ENCODE measurements around the gene SLC26A11. TPM values are rescaled to one million over a fixed set of nuclear protein-coding genes. Genes with fewer than 3 reads are reported as not detected.
A peak's percentile ranks its signal among the peaks of the same experiment; 100 is the strongest.

The SLC26A11 gene
- total RNA-seq, 1 donor from 2014 or later: 23.6 TPM

DNA sequence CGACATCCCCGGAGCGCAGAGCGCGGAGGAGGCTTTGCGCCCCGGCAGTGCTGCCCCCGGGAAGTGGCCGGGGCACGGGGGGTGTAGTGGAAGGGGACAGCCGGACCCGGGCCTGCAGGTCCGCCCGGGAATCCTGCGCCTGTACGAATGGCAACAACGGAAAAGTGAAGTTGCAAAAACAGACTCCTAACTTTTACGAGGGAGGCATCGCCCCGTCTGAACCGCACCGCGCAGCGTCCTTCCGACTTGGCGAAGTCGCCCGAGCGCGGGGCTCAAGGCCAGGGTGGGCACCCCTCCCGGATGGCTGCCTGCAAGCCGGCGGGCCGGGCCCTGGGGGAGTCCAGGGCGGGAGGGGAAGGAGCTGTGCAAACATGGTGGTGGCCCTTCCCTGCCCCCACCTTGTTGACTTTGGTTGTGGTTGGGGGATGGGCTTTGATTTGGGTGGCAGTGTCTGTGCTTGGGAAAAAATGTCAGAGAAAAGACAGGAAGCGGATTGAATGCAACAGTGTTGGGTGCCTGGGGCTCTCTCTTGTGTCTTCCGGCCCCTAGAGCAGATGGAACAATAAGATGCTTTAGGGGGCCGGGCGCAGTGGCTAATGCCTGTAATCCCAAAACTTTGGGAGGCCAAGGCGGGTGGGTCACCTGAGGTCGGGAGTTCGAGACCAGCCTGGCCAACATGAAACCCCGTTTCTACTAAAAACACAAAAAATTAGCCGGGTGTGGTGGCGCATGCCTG is 41.1 kb downstream of the SLC26A11 start:
- Mint-ChIP-seq H3K36me3 (peaks cover 4% of the 10 kb centered on the region), H3K4me1 (ENCODE audit: unreplicated experiment) (peaks cover 11% of the 10 kb centered on the region), H3K4me3 (peak overlapping the region; percentile 95), H3K27ac (peak overlapping the region; percentile 94), H3K9me3 (no peaks in the 10 kb centered on the region), H3K27me3 (no peaks in the 10 kb centered on the region)
- DNase-seq (ENCODE audit: extremely low spot score, unreplicated experiment): no peak
- TF ChIP-seq, protein P1, sequence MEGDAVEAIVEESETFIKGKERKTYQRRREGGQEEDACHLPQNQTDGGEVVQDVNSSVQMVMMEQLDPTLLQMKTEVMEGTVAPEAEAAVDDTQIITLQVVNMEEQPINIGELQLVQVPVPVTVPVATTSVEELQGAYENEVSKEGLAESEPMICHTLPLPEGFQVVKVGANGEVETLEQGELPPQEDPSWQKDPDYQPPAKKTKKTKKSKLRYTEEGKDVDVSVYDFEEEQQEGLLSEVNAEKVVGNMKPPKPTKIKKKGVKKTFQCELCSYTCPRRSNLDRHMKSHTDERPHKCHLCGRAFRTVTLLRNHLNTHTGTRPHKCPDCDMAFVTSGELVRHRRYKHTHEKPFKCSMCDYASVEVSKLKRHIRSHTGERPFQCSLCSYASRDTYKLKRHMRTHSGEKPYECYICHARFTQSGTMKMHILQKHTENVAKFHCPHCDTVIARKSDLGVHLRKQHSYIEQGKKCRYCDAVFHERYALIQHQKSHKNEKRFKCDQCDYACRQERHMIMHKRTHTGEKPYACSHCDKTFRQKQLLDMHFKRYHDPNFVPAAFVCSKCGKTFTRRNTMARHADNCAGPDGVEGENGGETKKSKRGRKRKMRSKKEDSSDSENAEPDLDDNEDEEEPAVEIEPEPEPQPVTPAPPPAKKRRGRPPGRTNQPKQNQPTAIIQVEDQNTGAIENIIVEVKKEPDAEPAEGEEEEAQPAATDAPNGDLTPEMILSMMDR (conservative IDR thresholded peaks at IDR 0.05): no peak

DNA sequence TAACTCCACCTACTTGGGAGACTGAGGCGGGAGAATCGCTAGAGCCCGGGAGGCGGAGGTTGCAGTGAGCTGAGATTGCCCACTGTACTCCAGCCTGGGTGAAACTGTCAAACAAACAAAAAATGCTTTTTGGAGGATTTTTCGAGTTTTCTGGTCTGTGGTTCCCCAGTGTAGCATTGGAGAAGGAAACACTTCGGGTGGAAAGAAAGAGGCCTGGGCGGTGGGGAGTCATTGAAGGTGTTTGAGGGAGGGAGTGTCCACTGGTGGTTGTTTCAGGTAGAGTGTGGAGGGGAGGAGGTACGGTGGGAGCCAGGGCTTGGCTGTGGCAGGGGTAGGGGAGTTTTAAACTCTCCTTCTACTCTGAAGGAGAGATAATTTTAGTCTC is 41.7 kb downstream of the SLC26A11 start:
- no peak for DNase-seq (ENCODE audit: extremely low spot score, unreplicated experiment)
- Mint-ChIP-seq H3K9me3 (no peaks in the 10 kb centered on the region), H3K27ac (peak overlapping the region; percentile 94), H3K27me3 (no peaks in the 10 kb centered on the region), H3K4me1 (ENCODE audit: unreplicated experiment) (peaks cover 11% of the 10 kb centered on the region), H3K4me3 (peak overlapping the region; percentile 95), H3K36me3 (peaks cover 4% of the 10 kb centered on the region)
- TF ChIP-seq, protein P1 (conservative IDR thresholded peaks at IDR 0.05): no peak

DNA sequence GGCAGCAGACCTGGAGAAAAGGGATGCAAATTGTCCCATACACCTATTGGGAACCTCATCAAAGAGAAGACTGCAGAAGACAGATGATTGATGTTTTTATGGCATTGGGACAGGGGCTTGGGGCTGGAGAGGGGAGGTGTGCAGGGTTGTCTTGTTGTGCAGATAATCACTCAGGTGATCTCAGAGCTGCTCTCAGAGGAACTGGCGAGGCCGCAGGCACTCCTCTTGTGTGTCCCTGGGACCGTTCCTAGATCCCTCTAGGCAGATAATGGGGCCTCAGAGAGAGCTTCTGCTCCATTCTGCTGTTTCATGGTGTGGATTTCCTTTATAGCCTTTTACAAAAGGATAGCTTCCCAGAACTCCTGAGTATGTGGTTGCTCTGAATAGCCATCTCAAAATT is 42.1 kb downstream of the SLC26A11 start:
- H3K4me3 Mint-ChIP-seq: peak overlapping the region; percentile 95
- H3K27me3 Mint-ChIP-seq: no peaks in the 10 kb centered on the region
- H3K36me3 Mint-ChIP-seq: peaks cover 4% of the 10 kb centered on the region
- DNase-seq (ENCODE audit: extremely low spot score, unreplicated experiment): no peak
- H3K4me1 Mint-ChIP-seq (ENCODE audit: unreplicated experiment): peaks cover 11% of the 10 kb centered on the region
- no peaks in the 10 kb centered on the region for H3K9me3 Mint-ChIP-seq
- H3K27ac Mint-ChIP-seq: peak overlapping the region; percentile 94
- TF ChIP-seq, protein P1 (conservative IDR thresholded peaks at IDR 0.05): no peak

DNA sequence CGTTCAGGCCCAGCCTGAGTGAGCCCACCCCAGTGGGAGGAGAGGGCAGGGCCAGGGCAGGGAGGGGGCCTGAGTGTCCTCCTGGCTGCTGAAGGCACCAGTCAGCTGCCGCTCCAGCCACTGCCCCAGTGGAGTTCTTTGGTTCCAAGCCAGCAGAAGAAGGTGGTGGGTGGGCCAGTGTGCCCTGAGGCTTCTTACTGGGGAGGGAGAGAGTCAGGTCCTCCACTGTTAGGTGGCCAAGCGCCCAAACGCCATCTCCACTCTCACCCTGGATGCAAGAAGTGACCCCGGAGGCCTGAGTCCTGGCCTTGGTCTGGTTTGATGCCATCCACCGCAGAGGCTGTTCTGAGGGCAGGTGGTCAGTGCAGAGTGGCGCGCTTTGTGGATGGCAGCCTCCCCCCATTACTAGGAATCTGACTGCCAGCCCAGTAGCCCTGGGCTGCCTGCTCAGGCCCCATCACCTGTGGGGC is 42.6 kb downstream of the SLC26A11 start:
- H3K36me3 Mint-ChIP-seq: peaks cover 4% of the 10 kb centered on the region
- H3K4me1 Mint-ChIP-seq (ENCODE audit: unreplicated experiment): peaks cover 11% of the 10 kb centered on the region
- TF ChIP-seq, protein P1 (conservative IDR thresholded peaks at IDR 0.05): no peak
- H3K27me3 Mint-ChIP-seq: no peaks in the 10 kb centered on the region
- no peaks in the 10 kb centered on the region for H3K9me3 Mint-ChIP-seq
- no peak for DNase-seq (ENCODE audit: extremely low spot score, unreplicated experiment)
- H3K4me3 Mint-ChIP-seq: no peak overlapping the region
- no peak overlapping the region for H3K27ac Mint-ChIP-seq

DNA sequence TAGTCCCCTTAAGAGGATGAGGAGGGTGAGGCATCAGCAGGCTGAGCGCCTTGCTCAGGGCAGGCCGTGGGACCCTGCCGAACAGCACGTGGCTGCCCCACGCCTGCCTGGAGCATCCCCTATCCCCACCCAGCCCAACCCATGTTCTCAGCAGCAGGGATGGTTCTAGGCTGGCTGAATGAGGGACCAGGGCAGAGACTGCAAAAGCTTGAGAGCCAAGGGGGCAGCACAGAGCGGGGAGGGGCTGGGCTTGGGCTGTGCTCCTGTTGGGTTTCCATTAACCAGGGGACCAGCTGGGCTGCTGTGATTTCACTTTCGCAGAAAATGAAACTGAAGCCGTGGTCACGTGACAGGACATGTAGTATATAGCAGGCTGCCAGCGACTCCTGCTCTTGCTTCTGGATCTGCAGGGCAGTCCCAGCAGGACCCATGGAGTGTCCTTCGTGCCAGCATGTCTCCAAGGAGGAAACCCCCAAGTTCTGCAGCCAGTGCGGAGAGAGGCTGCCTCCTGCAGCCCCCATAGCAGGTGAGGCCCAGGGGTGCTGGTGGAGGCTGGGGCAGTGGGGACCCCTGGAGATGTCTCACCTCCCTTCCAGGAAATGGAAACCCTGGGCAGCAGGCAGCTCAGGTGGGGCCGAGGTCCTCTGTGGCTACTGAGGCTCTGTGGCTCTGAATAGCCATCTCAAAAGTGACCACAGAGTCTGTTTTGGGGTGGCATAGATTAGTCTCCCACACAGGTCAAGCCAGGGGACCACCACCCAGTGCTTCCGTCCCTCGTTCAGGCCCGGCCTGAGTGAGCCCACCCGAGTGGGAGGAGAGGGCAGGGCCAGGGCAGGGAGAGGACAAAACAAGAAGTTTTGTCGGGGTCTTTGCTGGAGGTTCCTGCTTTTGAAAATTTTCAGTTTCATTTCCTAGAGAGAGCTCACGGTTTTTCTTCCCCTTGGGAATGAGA is 43.3 kb downstream of the SLC26A11 start:
- Mint-ChIP-seq H3K9me3 (no peaks in the 10 kb centered on the region), H3K36me3 (peaks cover 4% of the 10 kb centered on the region), H3K27me3 (no peaks in the 10 kb centered on the region), H3K4me1 (ENCODE audit: unreplicated experiment) (peaks cover 11% of the 10 kb centered on the region), H3K4me3 (peak overlapping the region; percentile 80), H3K27ac (peak overlapping the region; percentile 86)
- TF ChIP-seq, protein P1 (conservative IDR thresholded peaks at IDR 0.05): no peak
- no peak for DNase-seq (ENCODE audit: extremely low spot score, unreplicated experiment)

Measured in type B pancreatic cell (in vitro differentiated cells).